Measurements from ENCODE around the gene ANKMY1.

The ANKMY1 gene

DNA sequence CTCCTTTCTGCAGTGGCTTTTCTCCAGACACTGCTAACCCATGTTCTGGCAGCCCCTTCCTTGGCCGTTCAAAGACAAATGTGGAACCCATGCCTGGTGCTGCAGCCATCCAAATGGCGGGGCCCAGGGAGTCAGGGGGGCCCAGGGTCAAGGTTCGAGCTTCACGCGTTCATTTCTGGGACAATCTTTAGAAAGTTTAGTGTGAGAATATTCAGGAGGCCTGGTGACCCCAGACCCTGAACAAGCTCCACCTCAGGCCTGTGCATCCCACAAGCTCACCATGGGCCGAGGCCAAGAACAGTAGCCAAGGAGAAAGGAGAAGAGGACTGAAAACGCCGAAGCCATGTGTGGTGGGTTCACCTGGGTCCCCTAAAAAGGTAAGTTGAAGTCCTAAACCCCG, 54.4 kb downstream of the ANKMY1 start:
- TF ChIP-seq, protein P1, sequence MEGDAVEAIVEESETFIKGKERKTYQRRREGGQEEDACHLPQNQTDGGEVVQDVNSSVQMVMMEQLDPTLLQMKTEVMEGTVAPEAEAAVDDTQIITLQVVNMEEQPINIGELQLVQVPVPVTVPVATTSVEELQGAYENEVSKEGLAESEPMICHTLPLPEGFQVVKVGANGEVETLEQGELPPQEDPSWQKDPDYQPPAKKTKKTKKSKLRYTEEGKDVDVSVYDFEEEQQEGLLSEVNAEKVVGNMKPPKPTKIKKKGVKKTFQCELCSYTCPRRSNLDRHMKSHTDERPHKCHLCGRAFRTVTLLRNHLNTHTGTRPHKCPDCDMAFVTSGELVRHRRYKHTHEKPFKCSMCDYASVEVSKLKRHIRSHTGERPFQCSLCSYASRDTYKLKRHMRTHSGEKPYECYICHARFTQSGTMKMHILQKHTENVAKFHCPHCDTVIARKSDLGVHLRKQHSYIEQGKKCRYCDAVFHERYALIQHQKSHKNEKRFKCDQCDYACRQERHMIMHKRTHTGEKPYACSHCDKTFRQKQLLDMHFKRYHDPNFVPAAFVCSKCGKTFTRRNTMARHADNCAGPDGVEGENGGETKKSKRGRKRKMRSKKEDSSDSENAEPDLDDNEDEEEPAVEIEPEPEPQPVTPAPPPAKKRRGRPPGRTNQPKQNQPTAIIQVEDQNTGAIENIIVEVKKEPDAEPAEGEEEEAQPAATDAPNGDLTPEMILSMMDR (IDR thresholded peaks at IDR 0.05) = no peak

DNA sequence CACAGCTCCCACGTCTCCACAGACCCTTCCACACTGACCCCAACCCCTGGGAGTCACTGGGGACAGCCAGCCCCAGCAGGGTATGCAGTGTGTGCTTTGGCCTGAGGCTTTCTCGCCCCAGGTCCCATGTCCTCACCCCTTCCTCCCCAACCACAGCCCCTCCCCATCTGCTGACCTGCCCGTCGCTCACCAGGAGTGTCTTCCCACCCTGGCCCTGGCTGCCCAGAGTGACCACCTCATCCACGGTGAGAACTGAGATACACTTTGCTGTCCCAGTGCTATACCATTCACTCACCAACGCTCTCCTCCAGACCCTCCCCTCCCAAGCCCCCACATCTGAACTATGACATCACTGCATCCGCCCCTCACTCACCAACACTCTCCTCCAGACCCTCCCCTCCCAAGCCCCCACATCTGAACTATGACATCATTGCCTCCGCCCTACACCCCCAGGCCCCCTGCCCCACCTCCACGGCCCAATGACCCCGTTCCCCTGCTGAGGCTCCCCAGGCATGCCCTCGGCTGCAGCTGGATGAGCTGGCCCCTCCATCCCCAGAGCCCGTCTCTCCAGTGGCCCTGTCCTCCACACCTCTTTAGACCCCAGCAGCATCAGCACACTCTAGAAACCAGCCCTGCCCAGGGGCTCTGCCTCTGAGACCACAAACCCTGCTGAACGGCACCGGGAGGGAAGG, 55.2 kb downstream of the ANKMY1 start:
- TF ChIP-seq, protein P1 (IDR thresholded peaks at IDR 0.05) = no peak

DNA sequence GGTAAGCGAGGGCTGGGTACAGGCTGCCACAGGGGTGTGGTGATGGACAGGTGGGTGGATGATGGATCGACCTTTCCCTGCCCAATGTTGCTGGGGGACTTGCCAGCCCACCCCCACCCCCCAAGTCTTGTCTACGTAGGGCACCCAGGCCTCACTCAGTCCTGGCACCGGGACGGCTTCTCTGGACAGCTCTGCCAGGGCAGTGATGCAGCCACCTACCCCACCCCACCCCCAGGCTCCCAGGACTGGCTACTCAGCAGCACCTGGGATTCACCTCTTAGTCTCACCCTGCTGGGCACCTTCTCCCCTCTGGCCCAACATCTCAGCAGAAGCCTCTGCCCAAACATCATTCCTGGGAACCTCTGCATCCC, 55.7 kb downstream of the ANKMY1 start:
- TF ChIP-seq, protein P1 (IDR thresholded peaks at IDR 0.05) = no peak

DNA sequence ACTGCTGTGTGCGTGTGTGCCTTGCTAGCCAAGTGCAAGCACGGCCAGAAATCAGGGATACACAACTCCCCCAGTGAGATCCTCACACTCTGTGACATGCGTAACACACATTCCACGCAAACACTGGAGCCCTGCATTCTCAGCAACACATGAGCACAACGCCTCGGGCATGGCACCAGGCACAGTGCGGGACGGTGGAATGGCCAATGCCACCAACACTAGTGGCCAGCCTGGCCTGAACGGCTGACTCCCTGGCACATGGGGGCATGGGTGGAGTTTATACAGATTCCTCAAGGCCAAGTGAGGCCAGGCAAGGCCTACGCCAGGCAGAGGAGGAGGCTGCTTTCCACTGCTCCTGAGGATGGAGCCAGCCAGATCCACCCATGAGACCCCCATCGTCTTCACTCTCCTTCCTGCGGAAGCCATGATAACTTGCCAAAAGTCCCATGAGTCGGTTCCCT, 56.2 kb downstream of the ANKMY1 start:
- TF ChIP-seq, protein P1 (IDR thresholded peaks at IDR 0.05) = no peak

DNA sequence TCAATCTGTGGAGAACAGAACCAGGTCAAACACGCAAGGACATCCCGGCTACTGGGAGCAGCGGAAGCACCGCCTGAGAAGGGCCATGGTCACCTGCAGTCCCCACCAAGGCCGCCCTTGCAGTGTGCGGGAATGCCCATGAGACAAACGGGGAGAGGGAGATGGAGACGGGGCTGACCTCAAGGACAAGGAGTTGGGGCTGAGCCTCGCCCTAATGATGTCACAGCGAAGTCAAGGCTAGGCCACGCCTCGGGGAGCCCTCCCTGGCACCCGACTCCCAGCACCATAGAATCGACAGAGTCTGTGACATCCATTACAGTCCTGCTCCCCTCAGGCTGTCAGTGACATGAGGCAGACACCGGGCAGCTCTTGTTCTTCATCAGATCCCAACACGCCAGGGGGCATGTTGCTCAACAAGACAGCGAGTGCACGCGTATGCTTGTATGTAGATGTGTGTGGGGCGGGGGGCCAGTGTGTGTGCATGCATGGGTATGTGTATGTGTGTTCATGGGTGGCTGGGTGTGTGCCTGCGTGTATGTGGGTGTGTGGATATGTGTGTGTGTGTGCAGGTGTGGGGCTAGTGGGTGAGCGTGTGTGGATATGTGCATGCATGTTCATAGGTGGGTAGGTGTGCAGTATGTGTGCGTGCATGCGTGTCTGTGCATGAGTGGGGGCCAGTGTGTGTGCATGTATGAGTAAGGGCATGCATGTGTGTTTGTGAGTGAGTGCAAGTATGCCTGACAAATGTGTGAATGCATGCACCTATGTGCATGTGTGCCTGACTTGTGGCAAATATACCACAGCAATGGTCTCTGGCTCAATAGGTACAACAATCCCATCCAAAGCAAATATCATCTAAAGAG, 57.0 kb downstream of the ANKMY1 start:
- TF ChIP-seq, protein P1 (IDR thresholded peaks at IDR 0.05) = no peak

DNA sequence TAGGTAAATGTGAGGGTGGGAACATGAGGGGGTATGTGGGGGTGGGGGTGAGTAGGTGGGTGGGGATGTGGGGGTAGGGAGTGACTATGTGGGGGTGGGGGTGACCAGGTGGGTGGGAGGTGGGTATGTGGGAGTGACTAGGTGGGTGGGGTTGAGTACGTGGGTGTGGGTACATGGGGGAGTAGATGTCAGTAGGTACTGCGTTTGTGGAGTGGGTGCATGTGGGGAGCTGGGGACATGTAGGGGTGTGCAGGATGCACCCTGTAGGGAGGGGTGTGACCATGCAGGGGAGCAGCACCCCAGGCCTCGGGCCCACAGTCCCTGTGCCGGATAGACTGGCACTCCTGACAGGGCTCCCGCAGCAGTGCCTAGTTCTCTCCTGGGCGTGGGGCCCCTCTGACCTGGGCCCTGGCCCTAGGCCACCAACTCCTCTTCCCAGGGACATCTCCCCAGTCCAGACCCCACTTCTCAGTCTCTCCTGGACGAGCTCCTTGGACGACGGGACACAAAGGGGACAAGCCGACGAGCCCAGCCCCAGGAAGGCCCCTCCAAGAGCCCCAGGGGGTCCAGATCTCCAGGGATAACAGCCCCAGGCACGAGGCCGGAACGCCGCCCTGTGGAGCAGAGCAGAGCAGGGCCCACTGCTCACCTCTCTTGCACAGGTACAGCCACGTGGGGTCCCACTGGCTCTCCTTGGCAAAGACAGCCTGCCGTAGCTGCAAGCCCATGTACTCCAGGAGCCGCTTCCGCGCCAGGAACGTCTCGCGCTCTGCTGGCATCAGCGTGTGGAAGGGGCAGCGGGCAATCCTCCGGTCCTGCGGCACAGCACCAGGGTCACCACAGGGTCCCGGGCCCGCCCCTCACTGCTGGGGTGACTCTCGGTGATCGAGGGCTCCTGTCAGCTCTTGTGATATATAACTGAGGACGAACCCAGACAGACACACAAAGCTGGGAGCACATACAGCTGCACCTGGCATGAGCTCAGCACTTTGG, 58.2 kb downstream of the ANKMY1 start:
- TF ChIP-seq, protein P1 (IDR thresholded peaks at IDR 0.05) = no peak

DNA sequence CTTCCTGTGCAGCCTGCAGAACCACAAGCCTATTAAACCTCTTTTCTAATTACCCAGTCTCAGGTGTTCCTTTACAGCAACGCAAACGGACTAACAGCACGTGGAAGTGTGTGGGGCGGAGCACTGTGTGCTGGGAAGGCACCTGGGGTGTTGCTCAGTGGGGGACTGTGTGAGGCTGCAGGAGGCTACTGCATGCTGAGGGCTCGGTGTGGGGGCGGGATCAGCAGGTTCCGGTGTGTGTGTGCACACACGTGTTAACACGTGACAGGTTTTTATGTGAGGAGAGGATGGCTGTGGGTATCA, 58.9 kb downstream of the ANKMY1 start:
- TF ChIP-seq, protein P1 (IDR thresholded peaks at IDR 0.05) = no peak

Measured in LNCAP (cell line).